Measurements from ENCODE around the gene PHF2. TPM values are rescaled to one million over a fixed set of nuclear protein-coding genes. Genes with fewer than 3 reads are reported as not detected.

Gene PHF2
- total RNA-seq, 1 experiment from 2014 or later, result 18.9 TPM

DNA sequence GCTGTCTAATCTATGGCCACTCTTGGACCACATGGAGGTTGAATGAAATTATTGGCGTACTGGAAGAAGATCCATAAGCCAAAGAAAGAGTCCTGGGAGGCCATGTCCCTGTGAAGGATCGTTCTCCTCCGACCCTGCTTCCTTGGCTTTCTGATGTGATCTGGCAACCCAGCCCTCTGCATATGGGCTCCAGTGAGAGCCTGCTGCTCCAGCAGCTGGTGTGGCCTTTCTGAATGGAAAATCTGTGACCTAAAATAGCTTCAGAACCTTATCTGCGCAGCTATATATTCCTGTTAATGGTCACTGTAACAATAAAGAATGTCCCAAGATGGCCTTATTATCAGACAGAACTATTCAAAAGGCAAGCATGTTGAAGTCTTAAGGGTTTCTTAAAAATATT lies 40.2 kb upstream of the PHF2 start:
- Mint-ChIP-seq H3K4me3 (ENCODE audit: unreplicated experiment) (no peak overlapping the region), H3K27me3 (ENCODE audit: insufficient read depth, unreplicated experiment) (no peaks in the 10 kb centered on the region), H3K4me1 (ENCODE audit: insufficient read depth, unreplicated experiment) (no peaks in the 10 kb centered on the region), H3K9me3 (ENCODE audit: unreplicated experiment) (no peaks in the 10 kb centered on the region), H3K27ac (ENCODE audit: low read depth, unreplicated experiment) (no peak overlapping the region), H3K36me3 (ENCODE audit: insufficient read depth, unreplicated experiment) (peaks cover 74% of the 10 kb centered on the region)
- POLR2A ChIA-PET, result interaction anchor here (0.7 to 1.4 kb wide), 4 partner anchors 24 to 82 kb away, joined by 3 to 4 read pairs (median 3); partner anchors contain the start of gene FAM120AOS
- TF ChIP-seq, protein P1, sequence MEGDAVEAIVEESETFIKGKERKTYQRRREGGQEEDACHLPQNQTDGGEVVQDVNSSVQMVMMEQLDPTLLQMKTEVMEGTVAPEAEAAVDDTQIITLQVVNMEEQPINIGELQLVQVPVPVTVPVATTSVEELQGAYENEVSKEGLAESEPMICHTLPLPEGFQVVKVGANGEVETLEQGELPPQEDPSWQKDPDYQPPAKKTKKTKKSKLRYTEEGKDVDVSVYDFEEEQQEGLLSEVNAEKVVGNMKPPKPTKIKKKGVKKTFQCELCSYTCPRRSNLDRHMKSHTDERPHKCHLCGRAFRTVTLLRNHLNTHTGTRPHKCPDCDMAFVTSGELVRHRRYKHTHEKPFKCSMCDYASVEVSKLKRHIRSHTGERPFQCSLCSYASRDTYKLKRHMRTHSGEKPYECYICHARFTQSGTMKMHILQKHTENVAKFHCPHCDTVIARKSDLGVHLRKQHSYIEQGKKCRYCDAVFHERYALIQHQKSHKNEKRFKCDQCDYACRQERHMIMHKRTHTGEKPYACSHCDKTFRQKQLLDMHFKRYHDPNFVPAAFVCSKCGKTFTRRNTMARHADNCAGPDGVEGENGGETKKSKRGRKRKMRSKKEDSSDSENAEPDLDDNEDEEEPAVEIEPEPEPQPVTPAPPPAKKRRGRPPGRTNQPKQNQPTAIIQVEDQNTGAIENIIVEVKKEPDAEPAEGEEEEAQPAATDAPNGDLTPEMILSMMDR (IDR thresholded peaks at IDR 0.05; ENCODE audit: unreplicated experiment), result no peak
- CTCF ChIA-PET, result interaction anchor here (0.6 to 1.2 kb wide), 5 partner anchors 8 to 1396 kb away, joined by 3 to 6 read pairs (median 3); no protein-coding TSS in a partner anchor
- no peak for DNase-seq (ENCODE audit: unreplicated experiment)
- BruUV-seq (replicated peaks), result no TSS peak
- intact Hi-C loops (cut with micrococcal nuclease), result no loop called here

DNA sequence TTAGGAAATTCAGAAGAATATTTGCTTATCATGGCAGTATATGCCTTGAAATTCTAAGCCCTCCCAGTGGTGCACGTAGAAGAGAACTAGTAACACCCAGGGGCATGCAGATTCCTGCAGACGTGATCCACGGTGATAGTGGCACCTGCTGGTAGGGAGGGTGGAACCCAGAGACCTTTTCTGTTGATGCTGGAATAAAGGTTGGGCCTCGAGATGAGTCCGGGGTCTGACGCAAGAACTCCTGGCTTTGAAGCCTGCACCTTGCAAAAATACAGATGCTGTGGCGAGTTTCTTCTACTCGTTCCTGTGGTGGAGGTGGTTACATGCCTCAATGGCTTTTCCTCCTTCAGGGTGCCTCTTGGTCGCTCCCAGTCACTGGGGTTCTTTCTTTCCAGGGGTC lies 39.5 kb upstream of the PHF2 start:
- intact Hi-C loops (cut with micrococcal nuclease), result no loop called here
- DNase-seq (ENCODE audit: unreplicated experiment), result peak; percentile 5
- H3K27me3 Mint-ChIP-seq (ENCODE audit: insufficient read depth, unreplicated experiment), result no peaks in the 10 kb centered on the region
- no peak overlapping the region for H3K27ac Mint-ChIP-seq (ENCODE audit: low read depth, unreplicated experiment)
- no peak overlapping the region for H3K4me3 Mint-ChIP-seq (ENCODE audit: unreplicated experiment)
- ChIA-PET CTCF (interaction anchor here (0.7 to 1.2 kb wide), 2 partner anchors 11 to 402 kb away, joined by 3 to 4 read pairs; no protein-coding TSS in a partner anchor), POLR2A (interaction anchor here (1.0 to 1.3 kb wide), 2 partner anchors 9 to 83 kb away, joined by 3 to 4 read pairs; partner anchors contain the start of gene FAM120AOS)
- H3K36me3 Mint-ChIP-seq (ENCODE audit: insufficient read depth, unreplicated experiment), result peaks cover 67% of the 10 kb centered on the region
- TF ChIP-seq, protein P1 (IDR thresholded peaks at IDR 0.05; ENCODE audit: unreplicated experiment), result no peak
- BruUV-seq (replicated peaks), result no TSS peak
- H3K4me1 Mint-ChIP-seq (ENCODE audit: insufficient read depth, unreplicated experiment), result no peaks in the 10 kb centered on the region
- no peaks in the 10 kb centered on the region for H3K9me3 Mint-ChIP-seq (ENCODE audit: unreplicated experiment)

DNA sequence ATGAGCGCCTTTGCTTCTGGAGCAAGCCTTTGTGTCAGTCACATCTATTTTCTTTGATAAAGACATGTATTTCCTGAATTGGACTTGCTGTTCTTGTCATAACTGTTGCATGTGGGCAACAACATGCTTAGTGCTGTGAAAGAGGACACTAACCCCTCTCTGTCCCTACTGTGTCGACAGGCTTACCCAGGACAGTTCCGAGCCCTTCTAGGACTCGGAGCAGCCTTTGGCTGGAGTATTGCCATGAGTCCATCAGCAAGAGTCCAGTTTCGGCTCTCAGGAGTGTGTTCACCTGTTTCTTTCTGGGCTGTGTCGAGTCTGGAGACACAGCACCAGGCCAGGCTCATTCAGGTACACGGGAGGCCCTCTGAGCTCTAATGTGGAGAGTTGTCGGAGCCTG lies 36.1 kb upstream of the PHF2 start:
- DNase-seq (ENCODE audit: unreplicated experiment), result no peak
- H3K4me1 Mint-ChIP-seq (ENCODE audit: insufficient read depth, unreplicated experiment), result no peaks in the 10 kb centered on the region
- peaks cover 58% of the 10 kb centered on the region for H3K36me3 Mint-ChIP-seq (ENCODE audit: insufficient read depth, unreplicated experiment)

DNA sequence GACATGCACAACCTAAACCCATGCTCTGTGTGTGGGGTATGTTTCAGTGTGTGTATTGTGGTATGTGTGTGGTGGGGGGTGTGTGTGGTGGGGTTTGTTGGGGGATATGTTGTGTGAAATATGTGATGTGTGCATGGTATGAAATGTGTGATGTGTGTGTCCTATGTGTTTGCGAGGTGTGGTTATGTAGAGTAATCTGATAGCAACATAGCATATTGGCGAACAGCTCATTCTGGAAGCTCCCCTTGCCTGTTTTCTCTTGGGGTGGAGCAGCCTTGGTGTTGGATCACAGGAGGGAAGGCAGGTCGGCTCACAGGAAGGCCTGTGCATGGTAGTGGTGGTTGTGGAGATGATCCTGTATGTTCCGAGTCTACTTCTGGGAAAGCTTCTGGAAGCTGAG lies 35.4 kb upstream of the PHF2 start:
- intact Hi-C loops (cut with micrococcal nuclease), result no loop called here
- H3K36me3 Mint-ChIP-seq (ENCODE audit: insufficient read depth, unreplicated experiment), result peaks cover 62% of the 10 kb centered on the region
- POLR2A ChIA-PET, result no interaction called here

More for the DNA sequence above, 36.1 kb upstream of the PHF2 start:
- intact Hi-C loops (cut with micrococcal nuclease), result no loop called here
- ChIA-PET CTCF (no interaction called here), POLR2A (no interaction called here)
- Mint-ChIP-seq H3K27me3 (ENCODE audit: insufficient read depth, unreplicated experiment) (no peaks in the 10 kb centered on the region), H3K9me3 (ENCODE audit: unreplicated experiment) (no peaks in the 10 kb centered on the region), H3K27ac (ENCODE audit: low read depth, unreplicated experiment) (no peak overlapping the region), H3K4me3 (ENCODE audit: unreplicated experiment) (no peak overlapping the region)
- BruUV-seq (replicated peaks), result no TSS peak
- TF ChIP-seq, protein P1 (IDR thresholded peaks at IDR 0.05; ENCODE audit: unreplicated experiment), result no peak

More for the DNA sequence above, 35.4 kb upstream of the PHF2 start:
- Mint-ChIP-seq H3K9me3 (ENCODE audit: unreplicated experiment) (no peaks in the 10 kb centered on the region), H3K27me3 (ENCODE audit: insufficient read depth, unreplicated experiment) (no peaks in the 10 kb centered on the region), H3K4me3 (ENCODE audit: unreplicated experiment) (no peak overlapping the region), H3K27ac (ENCODE audit: low read depth, unreplicated experiment) (no peak overlapping the region), H3K4me1 (ENCODE audit: insufficient read depth, unreplicated experiment) (no peaks in the 10 kb centered on the region)
- DNase-seq (ENCODE audit: unreplicated experiment), result no peak
- no TSS peak for BruUV-seq (replicated peaks)
- CTCF ChIA-PET, result no interaction called here
- TF ChIP-seq, protein P1 (IDR thresholded peaks at IDR 0.05; ENCODE audit: unreplicated experiment), result no peak

All from MCF 10A (cell line).